ENCODE results near the gene SHC2.

DNA sequence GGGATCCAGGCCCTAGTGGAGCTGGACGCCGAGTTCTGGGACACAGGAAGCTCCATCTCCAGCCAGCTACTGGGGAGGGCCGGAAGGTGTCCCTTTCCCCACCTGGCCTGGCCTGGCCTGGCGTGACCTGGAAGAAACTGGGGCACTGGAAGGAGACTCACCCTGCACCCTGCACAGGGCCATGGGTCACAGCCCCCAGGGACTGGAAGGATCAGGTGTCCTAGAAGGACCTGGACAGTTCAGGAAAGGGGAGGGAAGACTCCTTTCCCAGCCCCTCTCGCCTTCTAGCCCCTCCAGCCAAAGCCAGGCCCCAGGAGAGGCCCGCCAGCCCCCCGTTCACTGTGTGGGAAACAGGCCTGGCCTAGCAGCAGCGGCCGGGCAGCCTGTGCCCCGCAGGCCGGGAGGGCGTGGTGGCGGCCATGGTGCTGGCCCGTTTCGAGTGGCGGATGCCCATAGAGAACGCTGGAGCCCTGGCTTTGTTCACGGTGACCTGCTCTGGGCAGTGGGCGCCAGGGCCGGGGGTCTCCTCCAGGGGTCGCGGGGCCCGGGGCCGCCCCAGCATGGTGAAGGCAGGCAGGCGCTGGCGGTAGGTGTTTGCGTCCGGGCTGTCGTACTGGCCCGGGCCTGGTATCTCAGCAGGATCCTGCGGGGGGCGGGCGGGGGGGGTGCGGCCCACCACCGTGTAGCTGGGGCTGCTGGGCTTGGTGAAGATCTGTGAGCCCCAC is 2.8 kb upstream of the SHC2 start:
- TF ChIP-seq, protein P1, sequence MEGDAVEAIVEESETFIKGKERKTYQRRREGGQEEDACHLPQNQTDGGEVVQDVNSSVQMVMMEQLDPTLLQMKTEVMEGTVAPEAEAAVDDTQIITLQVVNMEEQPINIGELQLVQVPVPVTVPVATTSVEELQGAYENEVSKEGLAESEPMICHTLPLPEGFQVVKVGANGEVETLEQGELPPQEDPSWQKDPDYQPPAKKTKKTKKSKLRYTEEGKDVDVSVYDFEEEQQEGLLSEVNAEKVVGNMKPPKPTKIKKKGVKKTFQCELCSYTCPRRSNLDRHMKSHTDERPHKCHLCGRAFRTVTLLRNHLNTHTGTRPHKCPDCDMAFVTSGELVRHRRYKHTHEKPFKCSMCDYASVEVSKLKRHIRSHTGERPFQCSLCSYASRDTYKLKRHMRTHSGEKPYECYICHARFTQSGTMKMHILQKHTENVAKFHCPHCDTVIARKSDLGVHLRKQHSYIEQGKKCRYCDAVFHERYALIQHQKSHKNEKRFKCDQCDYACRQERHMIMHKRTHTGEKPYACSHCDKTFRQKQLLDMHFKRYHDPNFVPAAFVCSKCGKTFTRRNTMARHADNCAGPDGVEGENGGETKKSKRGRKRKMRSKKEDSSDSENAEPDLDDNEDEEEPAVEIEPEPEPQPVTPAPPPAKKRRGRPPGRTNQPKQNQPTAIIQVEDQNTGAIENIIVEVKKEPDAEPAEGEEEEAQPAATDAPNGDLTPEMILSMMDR (IDR thresholded peaks at IDR 0.05), result no peak
- TF ChIP-seq EP300 (IDR thresholded peaks at IDR 0.05), result no peak
- no peak for TF ChIP-seq POLR2AphosphoS5 (IDR thresholded peaks at IDR 0.05)
